Measurements from ENCODE around the gene DNAJC25. TPM values are rescaled to one million over a fixed set of nuclear protein-coding genes. Genes with fewer than 3 reads are reported as not detected.
A peak's percentile ranks its signal among the peaks of the same experiment; 100 is the strongest.

DNAJC25 gene
- total and polyA plus RNA-seq, 2 of the 8 experiments (the other 6 are each of a cell fraction or from before 2014, with no cell fraction given), result 2.7 to 6.2 TPM

DNA sequence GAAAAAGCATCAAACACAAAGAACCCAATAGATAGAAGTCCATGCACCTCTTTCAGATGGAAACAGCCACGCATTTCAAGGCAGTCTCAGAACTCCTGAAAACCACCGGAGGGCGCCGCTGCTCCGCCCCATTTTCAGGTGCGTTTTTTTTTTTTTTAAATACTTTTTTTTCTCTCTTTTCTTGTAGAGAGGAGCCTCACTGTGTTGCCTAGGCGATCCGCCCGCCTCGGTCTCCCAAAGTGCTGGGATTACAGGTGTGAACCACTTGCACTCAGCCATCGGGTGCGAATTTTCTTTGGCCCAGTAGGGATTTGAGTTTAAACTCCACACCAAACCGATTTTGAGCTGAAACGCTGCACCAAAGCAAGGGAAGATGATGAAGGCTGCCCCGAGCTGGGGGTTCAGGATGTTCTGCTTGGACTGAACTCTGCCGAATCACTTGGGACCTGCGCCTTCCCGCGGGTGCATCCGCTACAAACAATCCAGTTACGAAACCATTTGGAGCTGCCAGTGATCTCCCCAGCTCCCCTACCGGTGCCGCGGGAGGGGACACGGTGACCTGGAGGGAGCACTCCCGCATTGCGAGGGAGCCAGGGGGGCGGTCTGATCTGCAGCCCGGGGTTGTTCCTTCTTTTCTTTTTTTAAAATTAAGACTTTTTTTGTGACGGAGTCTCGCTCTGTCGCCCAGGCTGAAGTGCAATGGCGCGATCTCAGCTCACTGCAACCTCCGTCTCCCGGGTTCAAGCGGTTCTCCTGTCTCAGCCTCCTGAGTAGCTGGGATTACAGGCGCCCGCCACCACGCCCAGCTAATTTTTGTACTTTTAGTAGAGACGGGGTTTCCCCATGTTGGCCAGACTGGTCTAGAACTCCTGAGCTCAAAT lies 33.0 kb upstream of the DNAJC25 start:
- Histone ChIP-seq H2BK12ac (ENCODE audit: low read depth, low read length) (no peak overlapping the region), H3K4me3 (ENCODE audit: extremely low read depth in 1 of 4, insufficient read depth in 2 of 4, low read depth in 3 of 4, low read length in 4 of 4) (peak overlapping the region; percentile 42 to 99 (median 80)), H2AK5ac (ENCODE audit: low read depth, low read length) (no peak overlapping the region), H2AFZ (ENCODE audit: low read length) (0 out of 2 replicates have a peak overlapping the region, but pooled peaks have one; percentile 16), H3K9me3 (ENCODE audit: insufficient read depth in 2 of 2, low read depth in 1 of 2, low read length in 1 of 2) (no peaks in the 10 kb centered on the region), H3K4ac (replicated peaks; ENCODE audit: insufficient read length, low read depth, low read length) (no peak overlapping the region), H3K56ac (replicated peaks; ENCODE audit: insufficient read length, low read depth, low read length) (no peak overlapping the region), H3K18ac (ENCODE audit: extremely low read depth, low read length) (peak overlapping the region; percentile 44; the same call in 1 of the 2 replicates), H2BK120ac (replicated peaks; ENCODE audit: low read depth, low read length) (peak overlapping the region; percentile 69), H4K91ac (replicated peaks; ENCODE audit: insufficient read length, low read length) (no peak overlapping the region), H3K36me3 (ENCODE audit: control insufficient read depth in 2 of 4, insufficient read depth in 4 of 4, low read length in 3 of 4) (peaks cover 0 to 12% (median 7%) of the 10 kb centered on the region in 4 experiments; a peak in 5 of 8 replicates), H3K9ac (replicated peaks in 1 of 4; ENCODE audit: extremely low read depth in 1 of 4, low read depth in 3 of 4, low read length in 3 of 4) (peak overlapping the region in 3 of 4 experiments; percentile 6 to 34 (median 23); a peak in 3 of 7 replicates), H2BK5ac (ENCODE audit: low read depth, low read length) (0 out of 2 replicates have a peak overlapping the region, but pooled peaks have one; percentile 47), H3K79me1 (ENCODE audit: low read depth, low read length) (no peaks in the 10 kb centered on the region), H3K79me2 (ENCODE audit: control insufficient read depth in 1 of 2, insufficient read depth in 2 of 2, low read length in 2 of 2) (no peaks in the 10 kb centered on the region), H3K4me2 (ENCODE audit: insufficient read depth in 1 of 2, low read depth in 2 of 2, low read length in 2 of 2) (peak overlapping the region; percentile 84 to 95), H4K5ac (ENCODE audit: insufficient read length, low read depth, low read length) (peak overlapping the region; percentile 27), H3K4me1 (replicated peaks in 1 of 4; ENCODE audit: control insufficient read depth in 3 of 4, insufficient read depth in 4 of 4, low read length in 3 of 4) (no peaks in the 10 kb centered on the region), H3K23me2 (ENCODE audit: low read depth, low read length) (peaks cover 17% of the 10 kb centered on the region), H2BK20ac (ENCODE audit: low read length) (no peak overlapping the region), H4K8ac (ENCODE audit: extremely low read depth, insufficient read depth, low read length) (no peak overlapping the region), H3K14ac (ENCODE audit: insufficient read length) (no peak overlapping the region), H4K20me1 (replicated peaks in 1 of 2; ENCODE audit: control insufficient read depth in 1 of 2, insufficient read depth in 2 of 2, low read length in 2 of 2) (no peaks in the 10 kb centered on the region), H3K27ac (ENCODE audit: low read depth, low read length) (no peak overlapping the region), H2BK15ac (ENCODE audit: low read length) (no peak overlapping the region), H3K23ac (ENCODE audit: insufficient read length) (no peak overlapping the region), H3K27me3 (replicated peaks in 1 of 4; ENCODE audit: control insufficient read depth in 3 of 4, extremely low read depth in 1 of 4, insufficient read depth in 3 of 4, low read length in 3 of 4) (peaks cover 0 to 7% (median 5%) of the 10 kb centered on the region in 4 experiments; a peak in 2 of 7 replicates)
- FAIRE-seq, result no peak
- WGBS, 2 experiments (ENCODE audit: extremely low coverage in 1 of 2, insufficient coverage in 1 of 2, insufficient read length in 1 of 2, insufficient replicate concordance in 2 of 2, low coverage in 1 of 2, low lambda C conversion rate in 2 of 2, missing lambda C conversion rate in 1 of 2), result 3% methylated on average over 40 of the region's 41 CpGs; no CpG with 5 or more reads in 1 of the 2 experiments
- DNase-seq (ENCODE audit: low read depth in 1 of 2, low spot score in 2 of 2), result peak; percentile 63 to 77
- ChIA-PET POLR2A (ENCODE audit: partially characterized antibody) (interaction anchor here (1.0 to 3.7 kb wide), 3 partner anchors 34 to 100 kb away, joined by 3 to 27 read pairs (median 4); partner anchors contain the start of gene DNAJC25), CTCF (ENCODE audit: partially characterized antibody) (interaction anchor here (0.6 to 3.1 kb wide), 26 partner anchors 10 to 477 kb away, joined by 3 to 42 read pairs (median 4); partner anchors contain the start of gene DNAJC25)
- TF ChIP-seq TCF12 (IDR thresholded peaks at IDR 0.05; ENCODE audit: low read depth, low read length), result no peak
- TF ChIP-seq CHD1 (IDR thresholded peaks at IDR 0.05; ENCODE audit: low read depth, low read length), result no peak
- TF ChIP-seq RNF2 (IDR thresholded peaks at IDR 0.05; ENCODE audit: borderline replicate concordance, low read depth, low read length, missing control alignments, poor library complexity, severe bottlenecking), result no peak
- TF ChIP-seq CTBP2 (IDR thresholded peaks at IDR 0.05; ENCODE audit: borderline replicate concordance, insufficient read depth, insufficient read length, low read length), result no peak
- TF ChIP-seq, protein P1, sequence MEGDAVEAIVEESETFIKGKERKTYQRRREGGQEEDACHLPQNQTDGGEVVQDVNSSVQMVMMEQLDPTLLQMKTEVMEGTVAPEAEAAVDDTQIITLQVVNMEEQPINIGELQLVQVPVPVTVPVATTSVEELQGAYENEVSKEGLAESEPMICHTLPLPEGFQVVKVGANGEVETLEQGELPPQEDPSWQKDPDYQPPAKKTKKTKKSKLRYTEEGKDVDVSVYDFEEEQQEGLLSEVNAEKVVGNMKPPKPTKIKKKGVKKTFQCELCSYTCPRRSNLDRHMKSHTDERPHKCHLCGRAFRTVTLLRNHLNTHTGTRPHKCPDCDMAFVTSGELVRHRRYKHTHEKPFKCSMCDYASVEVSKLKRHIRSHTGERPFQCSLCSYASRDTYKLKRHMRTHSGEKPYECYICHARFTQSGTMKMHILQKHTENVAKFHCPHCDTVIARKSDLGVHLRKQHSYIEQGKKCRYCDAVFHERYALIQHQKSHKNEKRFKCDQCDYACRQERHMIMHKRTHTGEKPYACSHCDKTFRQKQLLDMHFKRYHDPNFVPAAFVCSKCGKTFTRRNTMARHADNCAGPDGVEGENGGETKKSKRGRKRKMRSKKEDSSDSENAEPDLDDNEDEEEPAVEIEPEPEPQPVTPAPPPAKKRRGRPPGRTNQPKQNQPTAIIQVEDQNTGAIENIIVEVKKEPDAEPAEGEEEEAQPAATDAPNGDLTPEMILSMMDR (IDR thresholded peaks at IDR 0.05; ENCODE audit: control extremely low read depth in 1 of 3, insufficient read depth in 1 of 3, low read depth in 1 of 3, low read length in 3 of 3), result peak; percentile 60 to 69 (median 64)
